Mammary epithelial cell (primary cell): ENCODE measurements around the gene GRID2.

Experiments
- EZH2 ChIP-seq: IDR thresholded peaks from 2 replicates; pipeline ENCODE4 v1.6.1; 2012; ENCODE audit warnings: low read length, inconsistent platforms, borderline replicate concordance
- TF ChIP-seq, protein P1 (sequence below), 2 donors: IDR thresholded peaks in 1 of 2; conservative IDR thresholded peaks in 1 of 2; 2 replicates each; pipeline ENCODE4 v1.5.1; 2011 to 2012; ENCODE audit warnings: inconsistent platforms in 2 of 2, low read length in 2 of 2, mild to moderate bottlenecking in 2 of 2, control low read depth in 1 of 2, low read depth in 1 of 2; ENCODE audit not compliant: insufficient read depth in 1 of 2; ENCODE audit errors: extremely low read depth in 1 of 2

GRCh38 chr4:93749292-93749761 lies 1445.6 kb downstream of the GRID2 start:
- TF ChIP-seq, protein P1, sequence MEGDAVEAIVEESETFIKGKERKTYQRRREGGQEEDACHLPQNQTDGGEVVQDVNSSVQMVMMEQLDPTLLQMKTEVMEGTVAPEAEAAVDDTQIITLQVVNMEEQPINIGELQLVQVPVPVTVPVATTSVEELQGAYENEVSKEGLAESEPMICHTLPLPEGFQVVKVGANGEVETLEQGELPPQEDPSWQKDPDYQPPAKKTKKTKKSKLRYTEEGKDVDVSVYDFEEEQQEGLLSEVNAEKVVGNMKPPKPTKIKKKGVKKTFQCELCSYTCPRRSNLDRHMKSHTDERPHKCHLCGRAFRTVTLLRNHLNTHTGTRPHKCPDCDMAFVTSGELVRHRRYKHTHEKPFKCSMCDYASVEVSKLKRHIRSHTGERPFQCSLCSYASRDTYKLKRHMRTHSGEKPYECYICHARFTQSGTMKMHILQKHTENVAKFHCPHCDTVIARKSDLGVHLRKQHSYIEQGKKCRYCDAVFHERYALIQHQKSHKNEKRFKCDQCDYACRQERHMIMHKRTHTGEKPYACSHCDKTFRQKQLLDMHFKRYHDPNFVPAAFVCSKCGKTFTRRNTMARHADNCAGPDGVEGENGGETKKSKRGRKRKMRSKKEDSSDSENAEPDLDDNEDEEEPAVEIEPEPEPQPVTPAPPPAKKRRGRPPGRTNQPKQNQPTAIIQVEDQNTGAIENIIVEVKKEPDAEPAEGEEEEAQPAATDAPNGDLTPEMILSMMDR (conservative IDR thresholded peaks at IDR 0.05 in 1 of 2, IDR thresholded peaks at IDR 0.05 in 1 of 2; ENCODE audit: extremely low read depth in 1 of 2, insufficient read depth in 1 of 2, low read depth in 1 of 2, low read length in 2 of 2): no peak
- TF ChIP-seq EZH2: no peak
